Measurements from ENCODE around the gene ALK.

The ALK gene

DNA sequence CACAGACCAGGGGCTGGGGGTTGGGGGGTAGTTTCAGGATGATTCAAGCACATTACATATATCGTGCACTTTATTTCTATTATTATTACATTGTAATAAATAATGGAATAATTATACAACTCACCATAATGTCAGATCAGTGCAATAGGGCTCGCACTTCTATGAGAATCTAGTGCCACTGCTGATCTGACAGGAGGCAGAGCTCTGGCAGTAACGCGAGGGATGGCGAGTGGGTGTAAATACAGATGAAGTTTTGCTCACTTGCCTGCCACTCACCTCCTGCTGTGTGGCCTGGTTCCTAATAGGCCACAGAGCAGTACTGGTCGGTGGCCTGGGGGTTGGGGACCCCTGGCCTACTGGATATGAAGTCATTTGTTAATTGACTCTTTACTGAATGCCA is 615.6 kb downstream of the ALK start:
- DNase-seq, result no peak

DNA sequence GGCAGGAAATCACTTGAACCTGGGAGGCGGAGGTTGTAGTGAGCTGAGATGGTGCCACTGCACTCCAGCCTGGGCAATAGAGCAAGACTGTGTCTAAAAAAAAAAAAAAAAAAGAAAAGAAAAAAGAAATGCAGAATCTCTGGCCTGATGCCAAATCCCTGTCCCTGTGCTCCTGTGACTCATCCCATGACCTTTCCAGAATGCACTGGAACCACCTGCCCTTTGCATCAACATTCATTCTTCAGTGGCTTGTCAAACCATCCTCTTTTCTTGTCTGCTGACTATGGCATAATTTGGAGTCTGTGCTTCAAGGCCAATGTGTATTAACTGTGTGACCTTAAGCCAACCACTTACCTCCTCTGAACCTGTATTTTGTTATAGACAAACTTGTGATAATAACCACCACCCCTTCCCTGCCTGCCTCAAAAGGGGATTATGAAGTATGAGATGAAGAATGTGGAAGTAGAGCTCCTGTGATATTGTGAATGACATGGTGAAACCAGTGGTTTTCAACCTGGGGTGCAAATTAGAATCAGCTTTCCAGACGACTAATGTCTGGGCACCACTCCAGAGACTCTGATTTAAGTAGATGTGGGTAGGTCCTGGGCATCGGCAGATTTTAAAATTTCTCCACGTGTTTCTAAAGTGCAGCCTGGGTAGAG is 616.9 kb downstream of the ALK start:
- DNase-seq, result no peak

DNA sequence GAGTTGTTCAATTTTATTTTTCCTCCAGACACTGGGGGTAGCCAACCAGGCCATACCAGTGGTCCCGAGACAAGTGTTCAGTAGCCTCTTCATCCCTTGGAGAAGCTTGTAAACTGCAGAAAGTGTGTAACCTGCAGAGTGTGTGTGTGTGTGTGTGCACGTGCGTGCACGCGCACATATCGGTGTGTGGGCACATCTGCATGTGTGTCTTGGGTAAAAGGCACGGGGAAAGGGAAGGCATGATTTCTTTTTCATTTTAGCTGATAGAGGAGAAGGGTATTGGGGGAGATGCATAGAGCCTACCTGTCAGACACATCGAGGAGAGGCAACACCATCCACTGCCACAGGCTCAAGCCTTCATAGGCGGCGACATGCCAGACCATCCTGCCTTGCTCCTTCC is 624.8 kb downstream of the ALK start:
- DNase-seq, result no peak

- DNase-seq, result no peak
Measured at GRCh38 chr2:29295845-29296244, 625.5 kb downstream of the ALK start.

GRCh38 chr2:29293830-29294438 is 627.5 kb downstream of the ALK start:
- no peak for DNase-seq

DNA sequence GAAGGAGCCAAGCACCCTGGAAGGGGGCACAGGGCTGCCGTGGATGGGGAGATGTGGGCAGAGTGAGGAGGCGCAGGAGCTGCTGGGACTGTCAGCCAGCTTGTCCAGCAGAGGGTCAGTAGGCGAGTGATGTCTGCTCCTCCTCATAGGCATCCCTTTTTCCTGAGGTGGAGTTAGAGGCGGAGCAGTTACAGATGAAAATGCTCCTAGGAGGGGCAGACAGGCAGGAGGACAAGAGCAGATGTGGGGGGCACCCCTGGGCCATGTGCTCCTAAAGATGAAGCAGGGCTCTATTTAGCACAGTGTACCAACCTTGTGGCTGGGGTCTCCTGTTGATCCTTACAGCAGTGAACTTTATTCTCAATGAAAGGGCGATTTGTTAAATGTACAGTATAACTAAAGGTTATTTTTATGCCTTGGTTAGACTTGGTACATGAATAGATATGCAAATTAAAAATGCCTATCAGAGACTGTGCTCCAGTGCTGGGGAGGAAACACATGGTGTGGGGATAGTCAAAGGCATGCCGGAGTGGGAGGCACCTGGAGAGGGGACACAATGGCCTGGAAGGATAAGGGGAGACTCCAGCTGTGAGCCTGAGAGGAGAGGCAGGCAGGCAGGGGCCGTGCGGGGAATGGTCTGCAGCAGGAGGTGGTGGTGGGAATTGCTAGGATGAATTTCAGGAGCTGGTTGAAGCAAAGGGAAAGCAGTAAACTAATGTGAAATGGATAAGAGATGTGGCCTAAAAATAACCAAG is 630.9 kb downstream of the ALK start:
- no peak for DNase-seq

DNA sequence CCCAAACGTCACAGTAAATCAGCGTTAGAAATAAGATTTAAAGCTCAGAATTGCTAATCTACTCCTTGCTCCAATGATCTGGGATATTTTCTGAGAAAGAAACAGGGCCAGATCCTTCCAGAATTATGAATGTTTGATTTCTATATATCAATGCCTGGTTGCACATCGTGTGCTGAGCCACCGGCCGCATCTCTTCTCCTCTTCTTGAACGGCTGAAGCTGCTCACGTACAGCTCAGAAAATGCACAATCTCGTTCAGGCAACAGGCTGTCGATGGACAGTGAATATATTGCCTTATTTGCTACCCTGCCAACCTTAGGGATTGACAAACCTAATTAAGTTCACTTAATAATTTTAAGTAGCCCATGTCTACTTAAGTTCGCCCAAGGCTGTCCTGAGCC is 636.7 kb downstream of the ALK start:
- no peak for DNase-seq

DNA sequence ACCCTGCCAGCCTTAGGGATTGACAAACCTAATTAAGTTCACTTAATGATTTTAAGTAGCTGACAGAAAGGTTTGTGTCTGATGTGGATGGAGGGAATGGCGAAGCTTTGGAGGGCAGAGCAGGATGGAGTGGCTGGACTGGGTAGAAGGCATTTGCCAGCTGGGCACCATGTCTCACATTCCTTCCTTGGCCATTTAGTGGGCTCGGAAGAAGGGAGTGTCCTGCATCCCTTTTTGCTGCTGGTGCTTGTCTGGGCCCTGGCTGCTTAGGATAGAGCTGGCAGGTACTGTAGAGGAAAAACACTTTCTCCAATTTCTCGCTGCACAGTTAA is 639.5 kb downstream of the ALK start:
- DNase-seq, result no peak

GRCh38 chr2:29281086-29281915 is 640.1 kb downstream of the ALK start:
- DNase-seq, result no peak

DNA sequence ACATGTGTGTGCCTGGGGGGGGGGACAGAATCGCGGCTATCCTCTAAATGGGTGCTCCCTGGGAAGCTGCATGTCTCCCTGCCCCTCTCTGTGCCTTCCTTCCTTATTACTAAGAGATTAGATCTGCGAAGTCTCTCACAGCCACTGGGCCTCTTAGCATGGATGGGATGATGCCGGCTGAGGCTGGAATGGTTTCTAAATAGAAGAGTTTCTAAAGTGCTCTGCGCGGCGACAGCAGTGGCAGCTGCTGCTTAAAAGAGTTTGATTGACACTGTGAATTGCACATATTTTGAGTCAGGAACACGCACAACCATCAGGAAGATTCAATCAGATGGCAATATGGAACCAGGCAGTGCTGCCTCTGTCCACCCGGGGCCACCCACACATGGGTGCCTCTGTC is 642.4 kb downstream of the ALK start:
- DNase-seq, result no peak

DNA sequence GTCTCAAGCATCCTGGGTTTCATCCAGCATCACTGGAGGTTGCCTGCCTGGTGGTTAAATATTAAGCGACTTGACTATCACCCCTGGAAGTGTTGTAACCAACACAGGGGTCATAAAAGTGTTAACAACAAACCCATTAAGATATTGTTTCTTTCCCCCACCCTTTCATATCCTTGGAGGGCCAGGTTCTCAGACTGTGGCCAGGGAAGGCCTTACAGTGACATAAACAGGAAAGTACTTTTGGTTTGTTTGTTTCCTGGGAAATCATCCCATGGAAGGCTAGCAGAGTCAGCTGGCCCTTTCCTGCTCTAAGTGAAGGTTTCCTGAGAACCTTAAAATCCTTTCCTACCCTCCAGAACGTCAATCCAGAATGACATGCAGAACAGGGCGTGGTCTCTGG is 645.2 kb downstream of the ALK start:
- DNase-seq, result no peak

- no peak for DNase-seq
Measured at GRCh38 chr2:29275186-29275585, 646.2 kb downstream of the ALK start.

DNA sequence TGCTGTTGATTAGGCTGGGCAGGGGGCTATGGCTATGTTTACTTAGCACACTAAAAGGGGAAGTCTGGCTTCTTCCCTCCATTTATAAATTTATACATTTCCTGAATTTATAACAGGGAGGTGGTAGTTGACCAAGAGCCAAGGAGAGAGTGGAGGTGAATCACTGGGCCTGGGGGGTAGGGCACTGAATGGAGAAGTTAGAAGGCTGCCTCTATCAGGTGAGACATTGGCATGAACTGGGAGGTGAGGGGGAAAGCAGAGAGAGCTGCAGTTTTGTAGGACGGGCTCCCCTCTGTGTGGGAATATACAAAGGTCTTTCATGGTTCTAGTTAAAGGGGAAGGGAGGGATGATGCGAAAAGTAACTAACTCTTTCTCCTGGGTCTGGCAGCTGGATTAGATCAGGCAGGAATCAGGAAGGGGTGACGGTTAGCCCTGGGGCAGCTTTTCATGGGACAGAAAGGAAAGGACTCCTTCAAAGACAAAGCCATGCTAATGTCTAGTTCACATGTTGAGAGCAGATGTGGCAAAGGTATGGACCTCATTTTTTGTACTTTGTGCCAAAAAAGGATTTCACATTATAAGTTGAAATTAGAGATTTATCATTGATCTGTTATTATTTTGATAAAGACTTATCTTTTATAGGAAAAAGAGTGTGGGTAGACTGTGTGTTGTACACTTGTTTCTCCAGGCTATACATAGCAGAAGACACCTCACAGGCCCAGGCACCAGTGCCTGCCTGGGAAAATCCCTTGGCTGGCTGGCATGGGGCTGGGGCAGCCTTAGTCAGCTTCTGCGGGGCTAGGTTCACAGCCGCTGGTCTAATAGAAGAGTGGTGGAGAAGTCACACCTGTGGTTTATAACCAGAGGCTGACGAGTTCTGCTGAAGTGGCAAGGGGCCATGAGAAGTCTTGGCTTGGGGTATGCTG is 647.4 kb downstream of the ALK start:
- DNase-seq, result no peak

DNA sequence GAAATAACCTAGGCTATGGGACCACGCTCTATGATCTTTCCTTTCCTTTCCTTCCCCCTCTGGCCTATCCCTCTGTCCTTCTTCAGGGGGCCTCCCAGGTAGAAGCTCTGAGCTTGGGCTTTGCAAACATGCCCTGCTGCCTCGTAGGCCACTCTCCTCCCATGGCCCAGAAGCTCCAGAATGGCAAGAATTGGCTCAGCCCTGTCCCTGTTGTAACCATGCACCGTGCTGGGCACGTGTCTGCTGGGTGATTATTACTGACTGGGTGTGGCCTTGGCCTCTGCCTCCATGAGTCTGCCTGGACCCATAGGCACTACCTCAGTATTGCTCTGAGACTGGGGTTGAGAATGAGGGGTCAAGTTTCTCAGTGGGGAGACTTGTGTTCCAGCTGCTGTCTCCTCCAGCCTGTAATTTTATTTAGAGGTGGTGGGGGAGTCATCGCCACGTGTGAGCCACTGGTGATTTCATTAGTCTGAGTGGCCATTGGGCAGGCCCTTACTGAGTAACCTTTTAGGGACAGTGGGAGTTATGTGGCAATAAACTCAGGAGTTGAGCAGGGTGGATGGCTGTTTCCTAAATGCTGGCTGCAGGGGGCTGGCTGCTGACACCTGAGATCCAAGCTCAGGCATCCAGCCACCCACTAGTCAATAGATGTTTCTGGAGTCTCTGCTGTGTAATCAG is 648.2 kb downstream of the ALK start:
- no peak for DNase-seq

GRCh38 chr2:29272311-29272710 is 649.1 kb downstream of the ALK start:
- DNase-seq, result no peak

DNA sequence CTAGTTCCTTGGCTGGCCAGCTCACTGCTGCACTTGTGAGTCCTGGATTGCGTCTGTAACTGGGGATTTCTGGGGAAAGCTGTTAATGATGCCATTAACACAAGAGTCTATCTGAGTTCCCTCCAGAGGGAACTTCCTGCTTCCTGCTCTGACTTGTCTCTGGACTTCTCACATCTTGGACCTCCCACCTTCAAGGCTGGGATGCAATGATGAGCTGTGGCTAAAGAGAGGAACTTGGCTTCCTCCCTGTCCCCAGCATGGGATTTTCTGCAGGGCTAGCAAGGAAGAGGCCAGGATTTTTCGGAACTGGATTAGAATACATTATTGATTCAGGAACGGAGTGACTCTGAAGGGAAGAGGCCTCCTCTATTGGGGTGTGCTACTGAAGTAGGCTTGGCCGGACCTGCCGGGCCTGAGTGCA is 650.7 kb downstream of the ALK start:
- DNase-seq, result no peak

GRCh38 chr2:29269765-29270109 is 651.6 kb downstream of the ALK start:
- DNase-seq, result no peak

GRCh38 chr2:29269095-29269764 is 652.2 kb downstream of the ALK start:
- DNase-seq, result no peak

- no peak for DNase-seq
Measured at GRCh38 chr2:29267720-29268119, 653.7 kb downstream of the ALK start.

DNA sequence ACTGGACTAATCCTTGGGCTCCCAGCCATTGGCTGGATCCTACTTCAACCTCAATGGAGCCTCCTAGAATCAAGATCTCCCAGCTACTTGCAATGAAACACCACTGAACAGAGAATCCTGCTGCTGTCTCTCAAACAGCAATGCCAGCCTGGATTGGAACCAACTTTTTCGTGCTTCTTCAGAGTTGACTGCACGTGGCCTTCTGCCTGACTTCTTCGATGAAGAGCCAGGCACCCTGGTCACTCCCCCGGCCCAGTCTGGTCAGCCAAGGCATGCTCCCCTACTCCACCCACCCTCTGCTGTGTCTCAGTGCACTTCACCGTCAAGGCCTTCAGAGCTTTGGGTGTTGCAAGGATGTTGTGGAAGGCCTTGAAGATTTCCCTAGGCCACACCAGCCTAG is 657.5 kb downstream of the ALK start:
- DNase-seq, result no peak

- no peak for DNase-seq
Measured at GRCh38 chr2:29262681-29263260, 658.6 kb downstream of the ALK start.
